Pulmonary artery endothelial cell (primary cell): ENCODE results near the gene TXN. TPM values are rescaled to one million over a fixed set of nuclear protein-coding genes. Genes with fewer than 3 reads are reported as not detected.

Source experiments
- DNase-seq: peaks from one replicate; pipeline ENCODE4 v3.0.0-alpha.2; 2011; ENCODE audit warnings: low read depth, low spot score
- total RNA-seq: library from RNA; depleted of rRNA; stranded (reverse); fragments of >200 nt; gene quantifications from 2 replicates; pipeline ENCODE4 v1.2.3, GENCODE V29; 2014

TXN gene
- 273 and 296 TPM in 2 replicates for total RNA-seq

GRCh38 chr9:110256380-110257096 lies at the start of gene TXN:
Gene TXN (minus strand): TSS chr9:110256507. CDS start chr9:110256435, 72 bp downstream.
- DNase-seq: peak; percentile 55

GRCh38 chr9:110303133-110303532 lies 46.8 kb upstream of the TXN start:
- DNase-seq: no peak

GRCh38 chr9:110298043-110298605 lies 41.8 kb upstream of the TXN start:
- no peak for DNase-seq

- no peak for DNase-seq
Observed at GRCh38 chr9:110293248-110293647, 36.9 kb upstream of the TXN start.

- no peak for DNase-seq
Observed at GRCh38 chr9:110291921-110292557, 35.7 kb upstream of the TXN start.

GRCh38 chr9:110290001-110290400 lies 33.7 kb upstream of the TXN start:
- DNase-seq: no peak

GRCh38 chr9:110288503-110288902 lies 32.2 kb upstream of the TXN start:
- no peak for DNase-seq

GRCh38 chr9:110287289-110287680 lies 31.0 kb upstream of the TXN start:
- no peak for DNase-seq

GRCh38 chr9:110284211-110284844 lies 28.0 kb upstream of the TXN start:
- no peak for DNase-seq

- no peak for DNase-seq
Observed at GRCh38 chr9:110283751-110284150, 27.4 kb upstream of the TXN start.

- no peak for DNase-seq
Observed at GRCh38 chr9:110282739-110283081, 26.4 kb upstream of the TXN start.

- no peak for DNase-seq
Observed at GRCh38 chr9:110282018-110282738, 25.9 kb upstream of the TXN start.

GRCh38 chr9:110278080-110278707 lies 21.9 kb upstream of the TXN start:
- no peak for DNase-seq

GRCh38 chr9:110276781-110277180 lies 20.5 kb upstream of the TXN start:
- DNase-seq: no peak

- no peak for DNase-seq
Observed at GRCh38 chr9:110270211-110270995, 14.1 kb upstream of the TXN start.

GRCh38 chr9:110266795-110267194 lies 10.5 kb upstream of the TXN start:
- DNase-seq: no peak

- DNase-seq: no peak
Observed at GRCh38 chr9:110261632-110262031, 5.3 kb upstream of the TXN start.

- no peak for DNase-seq
Observed at GRCh38 chr9:110260911-110261310, 4.6 kb upstream of the TXN start.

- DNase-seq: no peak
Observed at GRCh38 chr9:110259566-110259965, 3.3 kb upstream of the TXN start.

- no peak for DNase-seq
Observed at GRCh38 chr9:110258690-110259091, 2.4 kb upstream of the TXN start.

GRCh38 chr9:110257956-110258355 lies 1.6 kb upstream of the TXN start:
- no peak for DNase-seq
